ENCODE measurements around the gene CCDC102B.

CCDC102B gene

GRCh38 chr18:68797871-68798270 is at the start of gene CCDC102B:
TSS of gene CCDC102B (plus strand) at chr18:68798080. CDS start at chr18:68836764, 38,684 bp downstream.
- H3K9ac ChIP-seq (ENCODE audit: low read depth, low read length), result no peak within 1 kb of the TSS
- no peak within 1 kb of the TSS for H3K4me3 ChIP-seq (ENCODE audit: low read length)
- no peaks in the 10 kb centered on the region for H3K9me3 ChIP-seq (ENCODE audit: insufficient read depth, low read depth, low read length)
- H3K27me3 ChIP-seq (ENCODE audit: insufficient read depth, low read length), result no peaks in the 10 kb centered on the region
- H3K4me1 ChIP-seq (ENCODE audit: insufficient read depth, low read length), result peaks cover 9% of the 10 kb centered on the region; the same call in 1 of the 2 replicates
- H3K36me3 ChIP-seq (ENCODE audit: insufficient read depth, low read depth, low read length), result no peaks in the 10 kb centered on the region
- H3K27ac ChIP-seq (ENCODE audit: low read length), result no peak within 1 kb of the TSS

- no peak overlapping the region for H3K27ac ChIP-seq (ENCODE audit: low read length)
- H3K9ac ChIP-seq (ENCODE audit: low read depth, low read length), result no peak overlapping the region
- H3K36me3 ChIP-seq (ENCODE audit: insufficient read depth, low read depth, low read length), result no peaks in the 10 kb centered on the region
- no peaks in the 10 kb centered on the region for H3K4me1 ChIP-seq (ENCODE audit: insufficient read depth, low read length)
- H3K9me3 ChIP-seq (ENCODE audit: insufficient read depth, low read depth, low read length), result peaks cover 15% of the 10 kb centered on the region
- no peaks in the 10 kb centered on the region for H3K27me3 ChIP-seq (ENCODE audit: insufficient read depth, low read length)
- no peak overlapping the region for H3K4me3 ChIP-seq (ENCODE audit: low read length)
Observed at GRCh38 chr18:68757126-68757525, 40.8 kb upstream of the CCDC102B start.

GRCh38 chr18:68759308-68759707 is 38.6 kb upstream of the CCDC102B start:
- Histone ChIP-seq H3K27ac (ENCODE audit: low read length) (no peak overlapping the region), H3K27me3 (ENCODE audit: insufficient read depth, low read length) (no peaks in the 10 kb centered on the region), H3K9ac (ENCODE audit: low read depth, low read length) (no peak overlapping the region), H3K9me3 (ENCODE audit: insufficient read depth, low read depth, low read length) (peaks cover 15% of the 10 kb centered on the region), H3K36me3 (ENCODE audit: insufficient read depth, low read depth, low read length) (no peaks in the 10 kb centered on the region), H3K4me1 (ENCODE audit: insufficient read depth, low read length) (no peaks in the 10 kb centered on the region), H3K4me3 (ENCODE audit: low read length) (no peak overlapping the region)

GRCh38 chr18:68763083-68763482 is 34.8 kb upstream of the CCDC102B start:
- peaks cover 15% of the 10 kb centered on the region for H3K9me3 ChIP-seq (ENCODE audit: insufficient read depth, low read depth, low read length)
- H3K27ac ChIP-seq (ENCODE audit: low read length), result no peak overlapping the region
- H3K4me3 ChIP-seq (ENCODE audit: low read length), result no peak overlapping the region
- no peak overlapping the region for H3K9ac ChIP-seq (ENCODE audit: low read depth, low read length)
- no peaks in the 10 kb centered on the region for H3K27me3 ChIP-seq (ENCODE audit: insufficient read depth, low read length)
- no peaks in the 10 kb centered on the region for H3K36me3 ChIP-seq (ENCODE audit: insufficient read depth, low read depth, low read length)
- no peaks in the 10 kb centered on the region for H3K4me1 ChIP-seq (ENCODE audit: insufficient read depth, low read length)

GRCh38 chr18:68764016-68764415 is 33.9 kb upstream of the CCDC102B start:
- Histone ChIP-seq H3K36me3 (ENCODE audit: insufficient read depth, low read depth, low read length) (no peaks in the 10 kb centered on the region), H3K27me3 (ENCODE audit: insufficient read depth, low read length) (no peaks in the 10 kb centered on the region), H3K9ac (ENCODE audit: low read depth, low read length) (no peak overlapping the region), H3K27ac (ENCODE audit: low read length) (no peak overlapping the region), H3K4me1 (ENCODE audit: insufficient read depth, low read length) (no peaks in the 10 kb centered on the region), H3K9me3 (ENCODE audit: insufficient read depth, low read depth, low read length) (peaks cover 11% of the 10 kb centered on the region; the same call in 1 of the 2 replicates), H3K4me3 (ENCODE audit: low read length) (no peak overlapping the region)

GRCh38 chr18:68766433-68766832 is 31.4 kb upstream of the CCDC102B start:
- no peaks in the 10 kb centered on the region for H3K4me1 ChIP-seq (ENCODE audit: insufficient read depth, low read length)
- no peak overlapping the region for H3K4me3 ChIP-seq (ENCODE audit: low read length)
- H3K9ac ChIP-seq (ENCODE audit: low read depth, low read length), result no peak overlapping the region
- no peaks in the 10 kb centered on the region for H3K36me3 ChIP-seq (ENCODE audit: insufficient read depth, low read depth, low read length)
- H3K27ac ChIP-seq (ENCODE audit: low read length), result no peak overlapping the region
- H3K27me3 ChIP-seq (ENCODE audit: insufficient read depth, low read length), result no peaks in the 10 kb centered on the region
- peaks cover 7% of the 10 kb centered on the region; the same call in 1 of the 2 replicates for H3K9me3 ChIP-seq (ENCODE audit: insufficient read depth, low read depth, low read length)

- Histone ChIP-seq H3K4me1 (ENCODE audit: insufficient read depth, low read length) (no peaks in the 10 kb centered on the region), H3K9ac (ENCODE audit: low read depth, low read length) (no peak overlapping the region), H3K27me3 (ENCODE audit: insufficient read depth, low read length) (no peaks in the 10 kb centered on the region), H3K4me3 (ENCODE audit: low read length) (no peak overlapping the region), H3K27ac (ENCODE audit: low read length) (no peak overlapping the region), H3K36me3 (ENCODE audit: insufficient read depth, low read depth, low read length) (no peaks in the 10 kb centered on the region), H3K9me3 (ENCODE audit: insufficient read depth, low read depth, low read length) (peaks cover 7% of the 10 kb centered on the region; the same call in 1 of the 2 replicates)
Observed at GRCh38 chr18:68769461-68769860, 28.4 kb upstream of the CCDC102B start.

- Histone ChIP-seq H3K4me3 (ENCODE audit: low read length) (no peak overlapping the region), H3K27ac (ENCODE audit: low read length) (no peak overlapping the region), H3K4me1 (ENCODE audit: insufficient read depth, low read length) (no peaks in the 10 kb centered on the region), H3K9me3 (ENCODE audit: insufficient read depth, low read depth, low read length) (peaks cover 7% of the 10 kb centered on the region; the same call in 1 of the 2 replicates), H3K9ac (ENCODE audit: low read depth, low read length) (no peak overlapping the region), H3K27me3 (ENCODE audit: insufficient read depth, low read length) (no peaks in the 10 kb centered on the region), H3K36me3 (ENCODE audit: insufficient read depth, low read depth, low read length) (no peaks in the 10 kb centered on the region)
Observed at GRCh38 chr18:68772268-68772667, 25.6 kb upstream of the CCDC102B start.

- H3K9me3 ChIP-seq (ENCODE audit: insufficient read depth, low read depth, low read length), result no peaks in the 10 kb centered on the region
Observed at GRCh38 chr18:68778280-68778886, 19.5 kb upstream of the CCDC102B start.

GRCh38 chr18:68779169-68779568 is 18.7 kb upstream of the CCDC102B start:
- Histone ChIP-seq H3K9me3 (ENCODE audit: insufficient read depth, low read depth, low read length) (no peaks in the 10 kb centered on the region), H3K27ac (ENCODE audit: low read length) (no peak overlapping the region), H3K36me3 (ENCODE audit: insufficient read depth, low read depth, low read length) (no peaks in the 10 kb centered on the region), H3K4me1 (ENCODE audit: insufficient read depth, low read length) (peaks cover 4% of the 10 kb centered on the region; the same call in 1 of the 2 replicates), H3K27me3 (ENCODE audit: insufficient read depth, low read length) (no peaks in the 10 kb centered on the region), H3K4me3 (ENCODE audit: low read length) (no peak overlapping the region), H3K9ac (ENCODE audit: low read depth, low read length) (no peak overlapping the region)

More at GRCh38 chr18:68778280-68778886, 19.5 kb upstream of the CCDC102B start:
- Histone ChIP-seq H3K36me3 (ENCODE audit: insufficient read depth, low read depth, low read length) (no peaks in the 10 kb centered on the region), H3K4me3 (ENCODE audit: low read length) (no peak overlapping the region), H3K27ac (ENCODE audit: low read length) (no peak overlapping the region), H3K27me3 (ENCODE audit: insufficient read depth, low read length) (no peaks in the 10 kb centered on the region), H3K9ac (ENCODE audit: low read depth, low read length) (no peak overlapping the region), H3K4me1 (ENCODE audit: insufficient read depth, low read length) (peaks cover 4% of the 10 kb centered on the region; the same call in 1 of the 2 replicates)

- H3K27ac ChIP-seq (ENCODE audit: low read length), result no peak overlapping the region
- H3K4me3 ChIP-seq (ENCODE audit: low read length), result no peak overlapping the region
- peaks cover 4% of the 10 kb centered on the region; the same call in 1 of the 2 replicates for H3K4me1 ChIP-seq (ENCODE audit: insufficient read depth, low read length)
- H3K36me3 ChIP-seq (ENCODE audit: insufficient read depth, low read depth, low read length), result no peaks in the 10 kb centered on the region
- no peaks in the 10 kb centered on the region for H3K27me3 ChIP-seq (ENCODE audit: insufficient read depth, low read length)
- H3K9ac ChIP-seq (ENCODE audit: low read depth, low read length), result no peak overlapping the region
- no peaks in the 10 kb centered on the region for H3K9me3 ChIP-seq (ENCODE audit: insufficient read depth, low read depth, low read length)
Observed at GRCh38 chr18:68780802-68781635, 16.9 kb upstream of the CCDC102B start.

GRCh38 chr18:68783506-68783905 is 14.4 kb upstream of the CCDC102B start:
- H3K9me3 ChIP-seq (ENCODE audit: insufficient read depth, low read depth, low read length), result no peaks in the 10 kb centered on the region
- H3K27ac ChIP-seq (ENCODE audit: low read length), result no peak overlapping the region
- no peak overlapping the region for H3K9ac ChIP-seq (ENCODE audit: low read depth, low read length)
- H3K4me3 ChIP-seq (ENCODE audit: low read length), result no peak overlapping the region
- H3K27me3 ChIP-seq (ENCODE audit: insufficient read depth, low read length), result no peaks in the 10 kb centered on the region
- peaks cover 4% of the 10 kb centered on the region; the same call in 1 of the 2 replicates for H3K4me1 ChIP-seq (ENCODE audit: insufficient read depth, low read length)
- no peaks in the 10 kb centered on the region for H3K36me3 ChIP-seq (ENCODE audit: insufficient read depth, low read depth, low read length)

Data from iPS-20b (cell line).